HFFc6 (cell line): Measurements from ENCODE around the gene TRIM69. TPM values are rescaled to one million over a fixed set of nuclear protein-coding genes. Genes with fewer than 3 reads are reported as not detected.

Experiments
- DNase-seq: peaks from one replicate; pipeline ENCODE4 v3.0.0-alpha.2; 2018
- H3K27ac Mint-ChIP-seq: 2 replicates; pipeline ENCODE4 v1.8.0; 2020; ENCODE audit warnings: mild to moderate bottlenecking, mixed read lengths
- H3K27me3 Mint-ChIP-seq: 2 replicates; pipeline ENCODE4 v1.8.0; 2021; ENCODE audit warnings: mild to moderate bottlenecking, moderate library complexity, mixed read lengths; ENCODE audit not compliant: insufficient read depth
- H3K36me3 Mint-ChIP-seq: 2 replicates; pipeline ENCODE4 v1.8.0; 2021; ENCODE audit warnings: low read depth, mixed read lengths
- H3K4me1 Mint-ChIP-seq: 2 replicates; pipeline ENCODE4 v1.8.0; 2020; ENCODE audit warnings: low read depth, mixed read lengths
- H3K4me3 Mint-ChIP-seq: 2 replicates; pipeline ENCODE4 v1.8.0; 2020; ENCODE audit warnings: mild to moderate bottlenecking, moderate library complexity, mixed read lengths
- H3K9me3 Mint-ChIP-seq: 2 replicates; pipeline ENCODE4 v1.8.0; 2020; ENCODE audit warnings: mild to moderate bottlenecking, mixed read lengths
- total RNA-seq, 6 experiments: library from RNA; stranded (reverse); fragmentation: NEBNext Ultra II Directional; extraction: Animal tissue kit (Norgen Biotek cat#: 25700); gene quantifications; 2 replicates in 1 of 6; 3 replicates in 5 of 6; pipeline ENCODE4 v1.2.3, GENCODE V29; 2021
- TF ChIP-seq, protein P1 (sequence below): fragments of 200-600 bp; sonication (generic); IDR thresholded peaks from 2 replicates; pipeline ENCODE4 v1.5.0; 2021; ENCODE audit warnings: antibody characterized with exemption, mild to moderate bottlenecking

TRIM69 gene
- total RNA-seq, 6 experiments from 2014 or later = 7.2 to 8.7 (median 8.3) TPM

DNA sequence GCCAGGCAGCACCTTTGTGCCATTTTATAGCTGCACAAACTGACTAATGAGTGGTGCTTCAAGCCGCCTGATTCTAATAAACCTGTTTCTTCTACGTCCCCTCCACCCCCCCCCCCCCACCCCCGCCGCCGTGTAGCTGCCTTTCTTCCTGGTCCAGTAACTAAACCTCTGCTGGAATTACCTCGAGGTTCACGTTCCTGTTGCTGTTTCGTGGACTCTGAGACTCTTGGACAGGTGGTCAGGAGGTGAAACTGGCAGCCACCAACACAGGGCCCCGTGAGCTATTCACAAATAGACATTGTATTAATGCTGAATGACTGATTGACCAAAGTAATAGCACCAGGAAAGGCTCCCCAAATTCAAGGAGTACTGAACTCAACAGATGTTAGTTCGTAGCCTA is 73.9 kb downstream of the TRIM69 start:
- no peak overlapping the region for H3K4me3 Mint-ChIP-seq
- peaks cover 32% of the 10 kb centered on the region for H3K27me3 Mint-ChIP-seq
- TF ChIP-seq, protein P1, sequence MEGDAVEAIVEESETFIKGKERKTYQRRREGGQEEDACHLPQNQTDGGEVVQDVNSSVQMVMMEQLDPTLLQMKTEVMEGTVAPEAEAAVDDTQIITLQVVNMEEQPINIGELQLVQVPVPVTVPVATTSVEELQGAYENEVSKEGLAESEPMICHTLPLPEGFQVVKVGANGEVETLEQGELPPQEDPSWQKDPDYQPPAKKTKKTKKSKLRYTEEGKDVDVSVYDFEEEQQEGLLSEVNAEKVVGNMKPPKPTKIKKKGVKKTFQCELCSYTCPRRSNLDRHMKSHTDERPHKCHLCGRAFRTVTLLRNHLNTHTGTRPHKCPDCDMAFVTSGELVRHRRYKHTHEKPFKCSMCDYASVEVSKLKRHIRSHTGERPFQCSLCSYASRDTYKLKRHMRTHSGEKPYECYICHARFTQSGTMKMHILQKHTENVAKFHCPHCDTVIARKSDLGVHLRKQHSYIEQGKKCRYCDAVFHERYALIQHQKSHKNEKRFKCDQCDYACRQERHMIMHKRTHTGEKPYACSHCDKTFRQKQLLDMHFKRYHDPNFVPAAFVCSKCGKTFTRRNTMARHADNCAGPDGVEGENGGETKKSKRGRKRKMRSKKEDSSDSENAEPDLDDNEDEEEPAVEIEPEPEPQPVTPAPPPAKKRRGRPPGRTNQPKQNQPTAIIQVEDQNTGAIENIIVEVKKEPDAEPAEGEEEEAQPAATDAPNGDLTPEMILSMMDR = no peak
- no peaks in the 10 kb centered on the region for H3K4me1 Mint-ChIP-seq
- H3K9me3 Mint-ChIP-seq = no peaks in the 10 kb centered on the region
- no peak for DNase-seq
- H3K27ac Mint-ChIP-seq = no peak overlapping the region
- H3K36me3 Mint-ChIP-seq = no peaks in the 10 kb centered on the region

DNA sequence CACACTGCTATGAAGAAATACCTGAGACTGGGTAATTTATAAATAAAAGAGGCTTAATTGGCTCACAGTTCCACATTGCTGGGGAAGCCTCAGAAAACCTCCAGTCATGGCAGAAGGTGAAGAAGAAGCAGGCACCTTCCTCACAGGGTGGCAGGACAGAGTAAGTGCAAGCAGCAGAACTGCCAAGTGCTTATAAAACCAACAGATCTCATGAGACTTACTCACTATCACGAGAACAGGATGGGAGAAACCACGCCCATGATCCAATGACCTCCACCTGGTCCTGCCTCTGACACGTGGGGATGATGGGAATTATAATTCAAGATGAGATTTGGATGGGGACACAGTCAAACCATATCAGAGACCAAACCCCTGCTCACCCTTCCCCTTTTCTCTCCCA is 75.0 kb downstream of the TRIM69 start:
- Mint-ChIP-seq H3K4me1 (no peaks in the 10 kb centered on the region), H3K27ac (no peak overlapping the region), H3K27me3 (peaks cover 24% of the 10 kb centered on the region), H3K9me3 (no peaks in the 10 kb centered on the region), H3K36me3 (no peaks in the 10 kb centered on the region), H3K4me3 (no peak overlapping the region)
- no peak for DNase-seq
- TF ChIP-seq, protein P1 = no peak

DNA sequence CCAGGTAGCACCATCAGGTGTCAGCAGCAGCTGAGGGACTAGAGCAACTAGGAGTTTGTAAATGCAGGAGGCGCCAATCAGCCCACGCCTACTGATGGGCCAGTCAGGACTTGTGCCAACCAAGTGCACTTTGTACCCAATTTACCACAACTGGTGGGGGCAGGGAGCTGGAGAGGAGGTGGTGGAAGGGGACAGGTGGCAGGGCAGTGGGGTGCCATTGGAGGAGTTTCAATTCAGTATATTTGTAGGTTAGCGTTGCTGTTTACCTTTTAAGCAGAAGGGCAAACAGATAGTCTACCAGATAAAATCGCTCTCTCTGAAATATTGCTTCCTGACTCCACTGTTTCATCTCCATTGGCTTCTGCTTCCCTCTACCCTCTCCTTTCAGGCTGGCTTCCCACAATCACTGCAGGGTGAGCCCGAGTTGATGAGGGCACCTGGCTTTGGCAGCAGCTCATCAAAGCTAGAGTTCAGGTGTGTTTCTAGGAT is 75.7 kb downstream of the TRIM69 start:
- peaks cover 24% of the 10 kb centered on the region for H3K27me3 Mint-ChIP-seq
- H3K4me3 Mint-ChIP-seq = no peak overlapping the region
- H3K27ac Mint-ChIP-seq = no peak overlapping the region

DNA sequence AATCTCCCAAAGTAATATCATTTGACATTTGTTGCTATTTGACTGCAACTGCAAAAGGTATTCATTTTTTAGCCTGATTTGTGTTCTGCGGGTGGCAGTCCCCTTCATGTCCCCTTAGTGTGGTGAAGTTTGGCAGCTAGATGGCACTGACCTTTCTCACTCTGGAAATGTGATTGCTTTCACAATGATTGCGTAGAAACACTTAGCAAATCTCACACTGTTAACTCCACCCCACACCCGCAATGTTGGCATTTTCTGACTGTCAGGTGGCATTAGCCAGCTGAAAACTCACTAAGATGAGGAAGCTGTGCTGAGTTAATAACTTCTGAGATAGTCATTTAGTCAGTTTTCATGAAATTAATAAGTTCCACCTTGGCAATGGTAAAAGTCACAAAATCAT is 76.9 kb downstream of the TRIM69 start:
- no peaks in the 10 kb centered on the region for H3K4me1 Mint-ChIP-seq
- no peaks in the 10 kb centered on the region for H3K9me3 Mint-ChIP-seq
- TF ChIP-seq, protein P1 = no peak
- H3K27ac Mint-ChIP-seq = no peak overlapping the region
- H3K36me3 Mint-ChIP-seq = no peaks in the 10 kb centered on the region
- no peak for DNase-seq
- peaks cover 23% of the 10 kb centered on the region for H3K27me3 Mint-ChIP-seq
- no peak overlapping the region for H3K4me3 Mint-ChIP-seq

More for the DNA sequence above, 75.7 kb downstream of the TRIM69 start:
- Mint-ChIP-seq H3K36me3 (no peaks in the 10 kb centered on the region), H3K4me1 (no peaks in the 10 kb centered on the region), H3K9me3 (no peaks in the 10 kb centered on the region)
- no peak for DNase-seq
- TF ChIP-seq, protein P1 = no peak

Other genes with a start within 250 kb of the TRIM69 start
- gene EIF3J, start 199.4 kb upstream of the TRIM69 start, total RNA-seq = 100 to 1,000 TPM in 1 of 6 experiments, 10 to 100 TPM in 5; 83.2 to 120 (median 87.5) TPM
- gene SPG11, start 72.9 kb upstream of the TRIM69 start, total RNA-seq = 10 to 100 TPM; 28.0 to 34.1 (median 31.2) TPM
- gene PATL2, start 25.2 kb upstream of the TRIM69 start, total RNA-seq = under 1 TPM in 3 of 6 experiments, not detected in 3; 0.10 to 0.18 (median 0.10) TPM
- gene B2M, start 25.0 kb upstream of the TRIM69 start, total RNA-seq = 1,000 to 10,000 TPM in 1 of 6 experiments, 100 to 1,000 TPM in 5; 811 to 1,058 (median 898) TPM
- not detected for gene TERB2, start 220.2 kb downstream of the TRIM69 start, total RNA-seq